WI38 (cell line): ENCODE results near the gene ARFRP1.
"Not testable (repeated sequence)": the region's sequence is repeated elsewhere in the genome, so short reads cannot be mapped to it uniquely, and the experiment has no call there.

Experiments used
- H3K4me3 ChIP-seq: 2 replicates; pipeline ENCODE4 v1.5.1; 2011; ENCODE audit warnings: low read depth, mild to moderate bottlenecking, control low read depth, low read length
- CTCF ChIP-seq: IDR thresholded peaks from 2 replicates; pipeline ENCODE4 v1.5.1; 2012; ENCODE audit warnings: low read depth, mild to moderate bottlenecking, control low read depth, low read length

ARFRP1 gene

DNA sequence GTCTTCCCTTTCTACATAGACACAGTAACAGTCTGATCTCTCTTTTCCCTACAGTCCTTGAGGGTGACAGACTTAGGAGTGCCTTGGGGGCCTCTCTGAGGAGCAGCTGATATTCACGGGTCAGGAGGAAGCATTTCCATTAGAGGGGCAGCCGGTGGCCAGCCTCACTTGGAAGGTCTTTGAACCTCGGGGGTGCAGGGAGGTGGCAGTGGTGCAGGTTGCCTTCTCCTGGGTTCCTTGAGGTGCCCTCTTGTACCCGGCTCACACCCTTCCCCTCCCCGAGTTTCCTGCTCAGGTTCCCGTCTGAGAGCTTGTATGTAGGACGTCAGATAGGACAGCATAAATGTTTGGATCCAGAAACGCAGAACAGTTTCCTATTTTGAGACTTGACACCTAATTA lies 47.2 kb downstream of the ARFRP1 start:
- no peak overlapping the region for H3K4me3 ChIP-seq
- TF ChIP-seq CTCF: no peak

GRCh38 chr20:63660174-63660573 lies 47.6 kb downstream of the ARFRP1 start:
- not testable (repeated sequence) for H3K4me3 ChIP-seq

DNA sequence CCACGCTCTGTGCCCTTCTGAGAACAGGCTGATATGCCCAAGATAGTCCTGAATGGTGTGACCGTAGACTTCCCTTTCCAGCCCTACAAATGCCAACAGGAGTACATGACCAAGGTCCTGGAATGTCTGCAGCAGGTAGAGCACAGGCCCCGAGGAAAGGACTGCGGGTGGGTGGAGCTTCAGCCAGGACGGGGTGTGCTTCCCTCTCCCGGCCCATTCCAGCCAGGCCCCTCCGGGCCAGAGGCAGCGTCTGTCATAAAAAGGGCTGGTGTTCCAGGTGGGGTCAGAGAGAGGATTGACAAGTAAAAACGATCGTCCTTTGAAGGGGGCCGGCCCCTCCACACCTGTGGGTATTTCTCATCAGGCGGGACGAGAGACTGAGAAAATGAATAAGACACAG lies 48.4 kb downstream of the ARFRP1 start:
- no peak for TF ChIP-seq CTCF
- peak overlapping the region; percentile 88 for H3K4me3 ChIP-seq

- peak overlapping the region; percentile 88 for H3K4me3 ChIP-seq
- no peak for TF ChIP-seq CTCF
Observed at GRCh38 chr20:63658749-63659187, 49.0 kb downstream of the ARFRP1 start.

- peak within 1 kb of the TSS; percentile 88 for H3K4me3 ChIP-seq
- no peak for TF ChIP-seq CTCF
Observed at GRCh38 chr20:63657937-63658748, 49.6 kb downstream of the ARFRP1 start, which contains the start of gene RTEL1. Gene RTEL1 (plus strand): TSS chr20:63658312. CDS start chr20:63659403, 1,091 bp downstream.

- TF ChIP-seq CTCF: no peak
- H3K4me3 ChIP-seq: peak overlapping the region; percentile 88
Observed at GRCh38 chr20:63657260-63657936, 50.4 kb downstream of the ARFRP1 start.

DNA sequence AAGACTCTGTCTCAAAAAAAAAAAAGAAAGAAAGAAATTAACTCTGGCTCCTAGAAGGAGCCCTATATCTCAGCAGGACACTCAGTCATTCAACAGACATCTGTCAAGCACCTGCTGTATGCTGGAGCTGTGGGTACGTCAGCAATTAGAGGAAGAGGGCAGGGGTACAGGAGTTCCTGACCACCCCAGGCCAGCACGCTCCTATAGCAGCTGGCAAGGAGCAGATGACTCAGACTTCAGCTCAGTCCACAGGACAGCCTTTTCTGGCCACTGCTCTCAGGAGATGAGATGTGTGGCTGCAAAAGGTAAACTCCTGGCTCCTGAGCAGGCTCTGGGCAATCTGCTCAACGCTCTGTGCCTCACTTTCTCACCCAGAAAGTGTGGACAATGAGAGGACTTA lies 51.3 kb downstream of the ARFRP1 start:
- TF ChIP-seq CTCF: no peak
- no peak overlapping the region for H3K4me3 ChIP-seq
